ENCODE results near the gene DYNC2I2. TPM values are rescaled to one million over a fixed set of nuclear protein-coding genes. Genes with fewer than 3 reads are reported as not detected.

Gene DYNC2I2
- total RNA-seq (77.2 and 94.9 TPM in 2 replicates), polyA plus RNA-seq (81.7 and 119 TPM in 2 replicates)

DNA sequence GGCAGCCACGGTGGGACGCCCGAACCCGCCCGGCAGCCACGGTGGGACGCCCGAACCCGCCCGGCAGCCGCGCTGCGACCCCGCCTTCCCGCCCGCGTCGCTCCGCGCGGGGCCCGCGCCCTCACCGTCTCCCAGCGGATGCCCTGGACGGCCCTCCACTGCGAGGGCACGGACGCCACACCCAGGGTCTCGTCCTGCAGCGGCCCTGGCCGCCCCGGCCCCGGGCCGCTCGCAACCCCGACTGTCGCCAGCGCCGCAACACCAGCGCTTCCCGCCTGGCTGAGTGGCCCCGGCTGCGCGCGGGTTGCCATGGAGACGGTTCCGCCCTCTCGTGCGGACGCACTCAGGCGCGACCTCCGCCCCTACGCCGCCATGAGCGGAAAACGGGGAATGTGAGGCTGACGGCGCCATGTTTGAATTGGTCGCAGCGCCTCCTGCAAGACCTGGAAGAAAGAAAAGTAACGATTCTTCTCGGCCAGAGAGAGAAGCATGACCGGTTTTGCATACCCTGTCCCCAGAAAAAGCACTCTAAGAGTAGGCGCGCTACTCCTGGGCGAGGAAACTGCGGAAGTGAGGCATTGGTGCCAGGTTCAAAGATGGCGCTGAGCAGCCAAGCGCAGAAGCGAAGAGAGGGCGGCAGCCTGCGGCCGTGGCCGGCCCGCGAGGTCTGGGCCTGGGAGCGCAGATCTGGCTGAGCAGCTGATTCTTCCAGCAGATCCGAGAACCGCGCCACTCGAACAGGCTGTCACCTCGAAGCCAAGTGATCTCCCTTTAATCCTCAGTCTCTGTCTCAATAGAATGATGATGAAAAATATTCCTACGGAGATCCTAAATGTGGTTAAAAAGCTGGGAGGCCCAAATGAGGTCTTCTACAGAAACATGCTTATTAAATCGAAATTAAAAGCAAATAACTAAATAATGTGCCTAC is at the start of gene DYNC2I2:
DYNC2I2 (minus strand) TSS at position 432 of the 928 bp plus-strand sequence; CDS start at position 311, 121 bp downstream.
- H3K27me3 ChIP-seq = no peaks in the 10 kb centered on the region
- H3K27ac ChIP-seq = peak within 1 kb of the TSS; percentile 100
- H3K4me3 ChIP-seq = peak within 1 kb of the TSS; percentile 81
- no peaks in the 10 kb centered on the region for H3K36me3 ChIP-seq
- TF ChIP-seq, protein P1, sequence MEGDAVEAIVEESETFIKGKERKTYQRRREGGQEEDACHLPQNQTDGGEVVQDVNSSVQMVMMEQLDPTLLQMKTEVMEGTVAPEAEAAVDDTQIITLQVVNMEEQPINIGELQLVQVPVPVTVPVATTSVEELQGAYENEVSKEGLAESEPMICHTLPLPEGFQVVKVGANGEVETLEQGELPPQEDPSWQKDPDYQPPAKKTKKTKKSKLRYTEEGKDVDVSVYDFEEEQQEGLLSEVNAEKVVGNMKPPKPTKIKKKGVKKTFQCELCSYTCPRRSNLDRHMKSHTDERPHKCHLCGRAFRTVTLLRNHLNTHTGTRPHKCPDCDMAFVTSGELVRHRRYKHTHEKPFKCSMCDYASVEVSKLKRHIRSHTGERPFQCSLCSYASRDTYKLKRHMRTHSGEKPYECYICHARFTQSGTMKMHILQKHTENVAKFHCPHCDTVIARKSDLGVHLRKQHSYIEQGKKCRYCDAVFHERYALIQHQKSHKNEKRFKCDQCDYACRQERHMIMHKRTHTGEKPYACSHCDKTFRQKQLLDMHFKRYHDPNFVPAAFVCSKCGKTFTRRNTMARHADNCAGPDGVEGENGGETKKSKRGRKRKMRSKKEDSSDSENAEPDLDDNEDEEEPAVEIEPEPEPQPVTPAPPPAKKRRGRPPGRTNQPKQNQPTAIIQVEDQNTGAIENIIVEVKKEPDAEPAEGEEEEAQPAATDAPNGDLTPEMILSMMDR (IDR thresholded peaks at IDR 0.05; ENCODE audit: low read depth, low read length) = no peak
- no peaks in the 10 kb centered on the region for H3K9me3 ChIP-seq (ENCODE audit: low read depth)
- DNase-seq (ENCODE audit: low read depth in 1 of 2, low spot score in 1 of 2) = peak; percentile 96 to 97
- no peaks in the 10 kb centered on the region for H3K4me1 ChIP-seq (ENCODE audit: low read depth)

DNA sequence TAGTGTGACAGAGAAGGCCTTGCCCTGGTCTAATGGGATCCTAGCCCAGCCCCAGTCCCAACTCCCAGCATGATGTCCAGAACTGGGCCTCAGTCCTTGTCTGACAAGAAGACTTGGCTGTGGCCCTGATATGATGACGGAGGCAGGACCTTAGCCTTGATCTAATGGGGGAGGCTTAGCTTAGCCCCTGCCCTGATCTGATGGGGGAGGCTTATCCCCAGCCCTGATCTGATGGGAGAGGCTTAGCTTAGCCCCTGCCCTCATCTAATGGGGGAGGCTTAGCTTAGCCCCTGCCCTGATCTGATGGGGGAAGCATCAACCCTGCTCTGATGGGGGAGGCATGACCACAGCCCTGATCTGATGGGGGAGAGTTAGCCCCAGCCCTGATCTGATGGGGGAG is 49.4 kb upstream of the DYNC2I2 start:
- Histone ChIP-seq H3K27me3 (no peaks in the 10 kb centered on the region), H3K4me3 (no peak overlapping the region), H3K36me3 (no peaks in the 10 kb centered on the region), H3K4me1 (ENCODE audit: low read depth) (no peaks in the 10 kb centered on the region), H3K9me3 (ENCODE audit: low read depth) (no peaks in the 10 kb centered on the region), H3K27ac (no peak overlapping the region)
- no peak for DNase-seq (ENCODE audit: low read depth in 1 of 2, low spot score in 1 of 2)
- TF ChIP-seq, protein P1 (IDR thresholded peaks at IDR 0.05; ENCODE audit: low read depth, low read length) = no peak

DNA sequence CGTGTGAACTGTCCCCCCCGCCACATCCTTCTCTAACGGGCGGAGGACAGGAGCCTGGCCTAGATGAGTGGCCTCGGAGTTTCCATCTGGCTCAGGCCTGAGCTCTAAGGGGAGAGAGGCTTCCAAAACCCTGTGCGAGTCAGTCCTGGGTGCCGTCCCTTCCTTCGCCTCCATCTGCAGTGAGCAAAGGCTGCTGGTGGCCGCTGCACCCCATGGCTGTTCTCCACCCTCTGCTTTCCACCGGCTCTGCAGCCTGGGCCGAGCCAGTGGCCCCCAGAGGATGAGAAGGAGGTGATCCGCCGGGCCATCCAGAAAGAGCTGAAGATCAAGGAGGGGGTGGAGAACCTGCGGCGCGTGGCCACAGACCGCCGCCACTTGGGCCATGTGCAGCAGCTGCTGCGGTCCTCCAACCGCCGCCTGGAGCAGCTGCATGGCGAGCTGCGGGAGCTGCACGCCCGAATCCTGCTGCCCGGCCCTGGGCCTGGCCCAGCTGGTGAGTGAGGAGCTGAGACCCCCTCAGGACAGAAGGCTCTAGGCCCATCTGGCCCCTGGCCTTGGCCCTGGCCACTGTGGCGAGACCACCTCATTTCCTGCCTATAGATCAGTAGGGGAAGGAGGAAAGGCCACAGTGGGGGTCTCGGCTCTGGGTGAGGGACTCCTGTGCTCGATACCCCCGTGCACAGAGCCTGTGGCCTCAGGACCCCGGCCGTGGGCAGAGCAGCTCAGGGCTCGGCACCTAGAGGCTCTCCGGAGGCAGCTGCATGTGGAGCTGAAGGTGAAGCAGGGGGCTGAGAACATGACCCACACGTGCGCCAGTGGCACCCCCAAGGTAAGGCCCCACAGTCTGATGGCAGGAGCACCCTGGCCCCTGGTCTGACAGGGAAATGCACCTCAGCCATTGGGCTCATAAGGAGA is 48.7 kb upstream of the DYNC2I2 start:
- Histone ChIP-seq H3K36me3 (no peaks in the 10 kb centered on the region), H3K9me3 (ENCODE audit: low read depth) (no peaks in the 10 kb centered on the region), H3K27ac (no peak overlapping the region), H3K27me3 (no peaks in the 10 kb centered on the region), H3K4me3 (no peak overlapping the region), H3K4me1 (ENCODE audit: low read depth) (no peaks in the 10 kb centered on the region)
- DNase-seq (ENCODE audit: low read depth in 1 of 2, low spot score in 1 of 2) = no peak
- TF ChIP-seq, protein P1 (IDR thresholded peaks at IDR 0.05; ENCODE audit: low read depth, low read length) = no peak

DNA sequence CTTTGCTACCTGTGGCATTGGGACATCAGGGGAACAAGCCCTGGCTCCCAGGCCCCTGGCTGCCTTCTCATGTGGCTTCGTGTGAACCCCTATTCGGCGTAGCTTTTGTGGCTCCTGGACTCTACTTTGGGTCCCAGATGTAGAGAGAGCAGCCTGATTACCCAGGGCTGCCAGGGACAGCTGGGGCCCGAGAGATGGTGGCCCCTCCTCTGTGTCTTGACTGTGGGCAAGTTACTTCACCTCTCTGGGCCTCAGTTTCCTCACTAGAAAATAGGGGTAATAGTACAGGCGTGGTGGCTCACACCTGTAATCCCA is 47.7 kb upstream of the DYNC2I2 start:
- H3K9me3 ChIP-seq (ENCODE audit: low read depth) = no peaks in the 10 kb centered on the region
- no peak overlapping the region for H3K27ac ChIP-seq
- no peak for DNase-seq (ENCODE audit: low read depth in 1 of 2, low spot score in 1 of 2)
- H3K27me3 ChIP-seq = no peaks in the 10 kb centered on the region
- H3K4me3 ChIP-seq = no peak overlapping the region
- no peaks in the 10 kb centered on the region for H3K4me1 ChIP-seq (ENCODE audit: low read depth)
- TF ChIP-seq, protein P1 (IDR thresholded peaks at IDR 0.05; ENCODE audit: low read depth, low read length) = no peak
- no peaks in the 10 kb centered on the region for H3K36me3 ChIP-seq

DNA sequence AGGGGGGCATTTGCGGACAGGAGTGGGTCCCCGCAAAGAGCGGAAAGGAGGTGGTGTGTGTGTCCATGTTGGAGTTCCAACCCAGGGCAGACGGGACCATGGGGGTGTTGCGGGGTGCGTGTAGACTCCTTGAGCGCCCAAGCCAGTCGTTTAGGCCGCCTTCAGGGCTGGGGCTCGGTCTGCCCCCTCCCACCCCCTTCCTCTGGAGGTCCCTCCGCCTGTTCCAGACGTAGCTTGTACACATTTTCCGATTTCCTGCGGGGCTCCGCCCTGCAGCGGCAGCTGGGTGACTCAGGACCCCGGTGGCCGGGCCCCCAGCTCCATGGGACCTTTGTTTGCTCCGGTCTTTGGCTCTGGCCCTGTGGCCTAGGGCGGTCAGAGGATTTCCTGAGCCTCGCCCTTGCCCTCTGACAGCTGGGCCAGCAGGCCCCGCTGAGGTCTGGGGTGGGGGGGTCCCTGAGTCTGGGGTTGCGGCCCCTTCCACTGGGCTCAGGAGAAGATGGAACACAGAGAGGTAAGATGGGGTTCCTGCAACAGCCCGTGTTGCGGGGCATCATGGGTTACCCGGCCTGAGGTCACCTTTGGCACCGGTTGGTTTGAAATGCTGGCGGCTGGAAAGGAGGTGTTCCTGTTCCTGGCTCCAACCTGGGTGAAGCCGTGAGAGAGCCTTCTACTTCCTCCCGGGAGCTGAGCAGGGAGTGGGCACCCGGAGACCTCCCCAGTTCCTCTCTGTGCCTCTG is 47.1 kb upstream of the DYNC2I2 start:
- Histone ChIP-seq H3K4me1 (ENCODE audit: low read depth) (no peaks in the 10 kb centered on the region), H3K27me3 (no peaks in the 10 kb centered on the region), H3K4me3 (peak overlapping the region; percentile 63), H3K9me3 (ENCODE audit: low read depth) (no peaks in the 10 kb centered on the region), H3K36me3 (no peaks in the 10 kb centered on the region), H3K27ac (no peak overlapping the region)
- TF ChIP-seq, protein P1 (IDR thresholded peaks at IDR 0.05; ENCODE audit: low read depth, low read length) = no peak
- DNase-seq (ENCODE audit: low read depth in 1 of 2, low spot score in 1 of 2) = no peak
